IMR-90 (cell line): ENCODE measurements around the gene COL13A1. TPM values are rescaled to one million over a fixed set of nuclear protein-coding genes. Genes with fewer than 3 reads are reported as not detected.

Experiments used
- ATAC-seq: fragments of 200-7000 bp; cut with Tn5 transposase; 2 replicates; pipeline ENCODE4 v1.9.1; 2020; ENCODE audit warnings: low read depth, mild to moderate bottlenecking, moderate library complexity
- BruUV-seq: library from RNA; stranded (reverse); fragments of 400-500 nt; replicated peaks from 2 replicates; lab custom pipeline; 2021; lab: Mats Ljungman, UMichigan
- CTCF ChIA-PET: fragments of 300-600 bp; formaldehyde crosslinking; extraction: SDS; loops from one replicate; lab custom pipeline; 2021; ENCODE audit warnings: antibody characterized with exemption; lab: Yijun Ruan, JAX
- POLR2A ChIA-PET: fragments of 300-600 bp; sonication (Branson Sonifier 250); formaldehyde crosslinking; loops from one replicate; lab custom pipeline; 2022; ENCODE audit warnings: antibody characterized with exemption; ENCODE audit not compliant: unreplicated experiment; lab: Charles Lee
- DNase-seq: peaks from one replicate; pipeline ENCODE4 v3.0.0; 2013
- H2AFZ ChIP-seq: replicated peaks from 2 replicates; pipeline ENCODE3; 2013; ENCODE audit warnings: low read length, mild to moderate bottlenecking; ENCODE audit not compliant: poor library complexity
- H2AK5ac ChIP-seq: 2 replicates; pipeline ENCODE4 v1.6.1; 2013; ENCODE audit warnings: low read depth, low read length, inconsistent platforms
- H2AK9ac ChIP-seq: replicated peaks from 2 replicates; pipeline ENCODE3; 2013; ENCODE audit warnings: mild to moderate bottlenecking, low read depth, low read length, moderate library complexity; ENCODE audit not compliant: poor library complexity
- H2BK120ac ChIP-seq: 2 replicates; pipeline ENCODE4 v1.6.1; 2013; ENCODE audit warnings: low read depth, low read length, inconsistent platforms
- H2BK15ac ChIP-seq: 3 replicates; pipeline ENCODE4 v1.6.1; 2013; ENCODE audit warnings: low read depth, low read length, inconsistent platforms
- H2BK20ac ChIP-seq: 2 replicates; pipeline ENCODE4 v1.6.1; 2013; ENCODE audit warnings: low read depth, mild to moderate bottlenecking, inconsistent platforms, low read length, moderate library complexity
- H2BK5ac ChIP-seq: 2 replicates; pipeline ENCODE4 v1.6.1; 2013; ENCODE audit warnings: mild to moderate bottlenecking, low read depth, low read length, inconsistent platforms; ENCODE audit not compliant: poor library complexity, severe bottlenecking
- H3K14ac ChIP-seq: replicated peaks from 2 replicates; pipeline ENCODE4 v1.6.1; 2013; ENCODE audit warnings: low read depth, low read length, inconsistent platforms
- H3K18ac ChIP-seq: 2 replicates; pipeline ENCODE4 v1.6.1; 2013; ENCODE audit warnings: low read depth, low read length, control low read depth
- H3K23ac ChIP-seq: 2 replicates; pipeline ENCODE4 v1.6.1; 2013; ENCODE audit warnings: low read depth, low read length, inconsistent platforms
- H3K27ac ChIP-seq: 2 replicates; pipeline ENCODE4 v1.5.1; 2013; ENCODE audit warnings: mild to moderate bottlenecking, control low read depth, low read length; ENCODE audit not compliant: insufficient read depth
- H3K27me3 ChIP-seq: 2 replicates; pipeline ENCODE4 v1.6.1; 2013; ENCODE audit warnings: low read length; ENCODE audit not compliant: control insufficient read depth, insufficient read depth
- H3K36me3 ChIP-seq: 2 replicates; pipeline ENCODE4 v1.6.1; 2013; ENCODE audit warnings: low read length, mixed read lengths; ENCODE audit not compliant: control insufficient read depth, insufficient read depth
- H3K4ac ChIP-seq: 2 replicates; pipeline ENCODE4 v1.6.1; 2013; ENCODE audit warnings: low read depth, low read length, inconsistent platforms
- H3K4me1 ChIP-seq: 2 replicates; pipeline ENCODE4 v1.6.1; 2013; ENCODE audit warnings: low read length, mixed read lengths; ENCODE audit not compliant: control insufficient read depth, insufficient read depth
- H3K4me2 ChIP-seq: 2 replicates; pipeline ENCODE4 v1.6.1; 2013; ENCODE audit warnings: low read depth, mild to moderate bottlenecking, control low read depth, low read length, moderate library complexity
- H3K4me3 ChIP-seq: 2 replicates; pipeline ENCODE4 v1.5.1; 2013; ENCODE audit warnings: low read depth, mild to moderate bottlenecking, control low read depth, low read length, moderate library complexity; ENCODE audit not compliant: insufficient read depth
- H3K56ac ChIP-seq: 2 replicates; pipeline ENCODE4 v1.6.1; 2013; ENCODE audit warnings: low read length, inconsistent platforms; ENCODE audit not compliant: insufficient read depth; ENCODE audit errors: extremely low read depth
- H3K79me1 ChIP-seq, 2 experiments: 2 replicates each; pipeline ENCODE4 v1.6.1; 2013; ENCODE audit warnings: low read length in 2 of 2, inconsistent platforms in 1 of 2, low read depth in 1 of 2
- H3K9ac ChIP-seq: 2 replicates; pipeline ENCODE4 v1.6.1; 2013; ENCODE audit warnings: low read depth, low read length, control low read depth
- H3K9me1 ChIP-seq: 2 replicates; pipeline ENCODE4 v1.6.1; 2013; ENCODE audit warnings: low read length, inconsistent platforms; ENCODE audit not compliant: insufficient read depth
- H3K9me3 ChIP-seq: 2 replicates; pipeline ENCODE4 v1.6.1; 2013; ENCODE audit warnings: low read length; ENCODE audit not compliant: control insufficient read depth, insufficient read depth
- H4K20me1 ChIP-seq: 2 replicates; pipeline ENCODE4 v1.6.1; 2013; ENCODE audit warnings: low read length, inconsistent platforms; ENCODE audit not compliant: insufficient read depth
- H4K5ac ChIP-seq: 2 replicates; pipeline ENCODE4 v1.6.1; 2013; ENCODE audit warnings: mild to moderate bottlenecking, low read depth, low read length, control low read depth
- H4K8ac ChIP-seq, 2 experiments: 2 replicates each; pipeline ENCODE4 v1.6.1; 2013; ENCODE audit warnings: low read depth in 2 of 2, low read length in 2 of 2, control low read depth in 1 of 2, inconsistent platforms in 1 of 2
- H4K91ac ChIP-seq: 2 replicates; pipeline ENCODE4 v1.6.1; 2013; ENCODE audit warnings: low read depth, low read length, inconsistent platforms; ENCODE audit not compliant: insufficient read depth
- BHLHE40 ChIP-seq: fragments of 150-350 bp; IDR thresholded peaks from 2 replicates; pipeline ENCODE4 v1.6.1; 2016; ENCODE audit warnings: mild to moderate bottlenecking, low read depth, low read length
- CEBPB ChIP-seq: IDR thresholded peaks from 2 replicates; pipeline ENCODE4 v1.6.1; 2012; ENCODE audit warnings: low read depth, low read length, improper control_type of control experiment
- CHD1 ChIP-seq: IDR thresholded peaks from 2 replicates; pipeline ENCODE4 v1.6.1; 2012; ENCODE audit warnings: low read depth, low read length, improper control_type of control experiment
- MAZ ChIP-seq: IDR thresholded peaks from 2 replicates; pipeline ENCODE4 v1.6.1; 2012; ENCODE audit warnings: low read depth, mild to moderate bottlenecking, low read length, improper control_type of control experiment, moderate library complexity, borderline replicate concordance
- NFE2L2 ChIP-seq: fragments of 150-350 bp; IDR thresholded peaks from 2 replicates; pipeline ENCODE4 v1.6.1; 2016; ENCODE audit warnings: low read depth, mild to moderate bottlenecking, low read length
- POLR2A ChIP-seq: IDR thresholded peaks from 2 replicates; pipeline ENCODE4 v1.6.1; 2012; ENCODE audit warnings: mild to moderate bottlenecking, low read depth, low read length
- RAD21 ChIP-seq: IDR thresholded peaks from 2 replicates; pipeline ENCODE4 v1.6.1; 2012; ENCODE audit warnings: low read length, improper control_type of control experiment
- RCOR1 ChIP-seq: IDR thresholded peaks from 2 replicates; pipeline ENCODE4 v1.6.1; 2012; ENCODE audit warnings: mild to moderate bottlenecking, low read length, improper control_type of control experiment; ENCODE audit not compliant: insufficient replicate concordance
- RFX5 ChIP-seq: IDR thresholded peaks from 2 replicates; pipeline ENCODE4 v1.8.0; 2012; ENCODE audit warnings: low read depth, mild to moderate bottlenecking, low read length, moderate library complexity
- SMC3 ChIP-seq: fragments of 150-350 bp; IDR thresholded peaks from 2 replicates; pipeline ENCODE4 v1.6.1; 2016; ENCODE audit warnings: low read depth, mild to moderate bottlenecking, antibody characterized with exemption, low read length, moderate library complexity
- WGBS, 2 experiments: methylation state at CpG; one replicate each; pipeline versions ENCODE4 v1.1.5 to v1.1.7; 2013; ENCODE audit warnings: missing lambda C conversion rate in 2 of 2; ENCODE audit not compliant: insufficient read length in 1 of 2; ENCODE audit errors: extremely low coverage in 2 of 2; 5-methylcytosine and 5-hydroxymethylcytosine counted together
- dilution Hi-C: fragments of 300-500 bp; cut with HindIII; formaldehyde crosslinking; loops from one replicate; pipeline ENCODE4 v1.14.3; 2018; ENCODE audit warnings: low sequenced_read_pairs; ENCODE audit not compliant: unreplicated experiment
- in situ Hi-C: fragments of 300-500 bp; cut with MboI; formaldehyde crosslinking; loops from 3 replicates; pipeline ENCODE4 v1.14.3; 2019; ENCODE audit warnings: low sequenced_read_pairs, inconsistent platforms, mixed read lengths
- intact Hi-C: fragments of 100-400 bp; cut with micrococcal nuclease; formaldehyde crosslinking; loops from 2 replicates; pipeline ENCODE4 v1.10.0; 2022
- polyA plus RNA-seq, 3 experiments: library from polyadenylated mRNA; depleted of rRNA; stranded (reverse); fragments of >200 nt; gene quantifications; 2 replicates each; pipeline ENCODE4 v1.2.3, GENCODE V29; 2012; ENCODE audit warnings: low replicate concordance in 1 of 3
- total RNA-seq: library from RNA; depleted of rRNA; stranded (reverse); fragments of >200 nt; gene quantifications from 2 replicates; pipeline ENCODE4 v1.2.3, GENCODE V29; 2012
- TF ChIP-seq, protein P1 (sequence below): fragments of 150-350 bp; IDR thresholded peaks from 2 replicates; pipeline ENCODE4 v1.6.1; 2016; ENCODE audit warnings: low read depth, mild to moderate bottlenecking, low read length, moderate library complexity, borderline replicate concordance
- TF ChIP-seq, protein P2 (sequence below): fragments of 150-350 bp; IDR thresholded peaks from 2 replicates; pipeline ENCODE4 v1.6.1; 2017; ENCODE audit warnings: mild to moderate bottlenecking, antibody characterized with exemption, low read length, low read depth
- TF ChIP-seq, protein P3 (sequence below): conservative IDR thresholded peaks from 2 replicates; pipeline ENCODE4 v1.5.1; 2012; ENCODE audit warnings: mild to moderate bottlenecking, low read depth, low read length, improper control_type of control experiment

The COL13A1 gene
- total and polyA plus RNA-seq, 2 of the 4 experiments (the other 2 are of a cell fraction) = 12.2 to 31.3 TPM

DNA sequence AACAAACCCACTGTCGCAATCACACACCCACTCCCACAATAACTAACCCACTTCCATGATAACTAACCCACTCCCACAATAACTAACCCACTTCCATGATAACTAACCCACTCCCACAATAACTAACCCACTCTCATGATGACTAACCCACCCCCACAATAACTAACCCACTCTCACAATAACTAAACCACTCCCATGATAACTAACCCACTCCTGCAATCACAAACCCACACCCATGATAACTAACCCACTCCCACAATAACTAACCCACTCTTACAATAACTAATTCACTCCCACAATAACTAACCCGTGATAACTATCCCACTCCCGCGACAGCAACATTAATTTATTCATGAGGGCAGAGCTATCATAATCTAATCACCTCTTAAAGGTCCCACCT lies 105.8 kb downstream of the COL13A1 start:
- no peak for ATAC-seq
- Histone ChIP-seq H3K4me1 (no peaks in the 10 kb centered on the region), H3K9me1 (peaks cover 5% of the 10 kb centered on the region), H2AFZ (no peak overlapping the region), H2BK5ac (no peak overlapping the region), H2AK9ac (no peak overlapping the region), H3K23ac (no peak overlapping the region), H2AK5ac (no peak overlapping the region), H3K9ac (no peak overlapping the region), H4K5ac (no peak overlapping the region), H3K9me3 (no peaks in the 10 kb centered on the region), H2BK120ac (no peak overlapping the region), H2BK15ac (no peak overlapping the region), H3K4me2 (no peak overlapping the region), H2BK20ac (no peak overlapping the region), H3K27me3 (no peaks in the 10 kb centered on the region), H4K8ac (no peak overlapping the region), H3K56ac (no peak overlapping the region), H4K91ac (no peak overlapping the region), H3K14ac (no peak overlapping the region), H3K79me1 (no peaks in the 10 kb centered on the region), H3K27ac (no peak overlapping the region), H4K20me1 (no peaks in the 10 kb centered on the region), H3K4ac (no peak overlapping the region), H3K36me3 (no peaks in the 10 kb centered on the region; the same call in 1 of the 2 replicates), H3K4me3 (no peak overlapping the region), H3K18ac (no peak overlapping the region)
- ChIA-PET CTCF (no interaction called here), POLR2A (no interaction called here)
- dilution Hi-C loops (no loop called here), intact Hi-C loops (no loop called here), in situ Hi-C loops (loop anchor here (25.0 kb wide), 1 partner anchor 395 kb away; no protein-coding TSS in a partner anchor)
- TF ChIP-seq BHLHE40 (no peak), CEBPB (no peak), SMC3 (no peak), NFE2L2 (no peak), CHD1 (no peak), MAZ (no peak), POLR2A (no peak), RAD21 (no peak), RFX5 (no peak), RCOR1 (no peak)
- TF ChIP-seq, protein P1, sequence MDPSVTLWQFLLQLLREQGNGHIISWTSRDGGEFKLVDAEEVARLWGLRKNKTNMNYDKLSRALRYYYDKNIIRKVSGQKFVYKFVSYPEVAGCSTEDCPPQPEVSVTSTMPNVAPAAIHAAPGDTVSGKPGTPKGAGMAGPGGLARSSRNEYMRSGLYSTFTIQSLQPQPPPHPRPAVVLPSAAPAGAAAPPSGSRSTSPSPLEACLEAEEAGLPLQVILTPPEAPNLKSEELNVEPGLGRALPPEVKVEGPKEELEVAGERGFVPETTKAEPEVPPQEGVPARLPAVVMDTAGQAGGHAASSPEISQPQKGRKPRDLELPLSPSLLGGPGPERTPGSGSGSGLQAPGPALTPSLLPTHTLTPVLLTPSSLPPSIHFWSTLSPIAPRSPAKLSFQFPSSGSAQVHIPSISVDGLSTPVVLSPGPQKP = no peak
- TF ChIP-seq, protein P2, sequence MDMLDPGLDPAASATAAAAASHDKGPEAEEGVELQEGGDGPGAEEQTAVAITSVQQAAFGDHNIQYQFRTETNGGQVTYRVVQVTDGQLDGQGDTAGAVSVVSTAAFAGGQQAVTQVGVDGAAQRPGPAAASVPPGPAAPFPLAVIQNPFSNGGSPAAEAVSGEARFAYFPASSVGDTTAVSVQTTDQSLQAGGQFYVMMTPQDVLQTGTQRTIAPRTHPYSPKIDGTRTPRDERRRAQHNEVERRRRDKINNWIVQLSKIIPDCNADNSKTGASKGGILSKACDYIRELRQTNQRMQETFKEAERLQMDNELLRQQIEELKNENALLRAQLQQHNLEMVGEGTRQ = no peak
- TF ChIP-seq, protein P3, sequence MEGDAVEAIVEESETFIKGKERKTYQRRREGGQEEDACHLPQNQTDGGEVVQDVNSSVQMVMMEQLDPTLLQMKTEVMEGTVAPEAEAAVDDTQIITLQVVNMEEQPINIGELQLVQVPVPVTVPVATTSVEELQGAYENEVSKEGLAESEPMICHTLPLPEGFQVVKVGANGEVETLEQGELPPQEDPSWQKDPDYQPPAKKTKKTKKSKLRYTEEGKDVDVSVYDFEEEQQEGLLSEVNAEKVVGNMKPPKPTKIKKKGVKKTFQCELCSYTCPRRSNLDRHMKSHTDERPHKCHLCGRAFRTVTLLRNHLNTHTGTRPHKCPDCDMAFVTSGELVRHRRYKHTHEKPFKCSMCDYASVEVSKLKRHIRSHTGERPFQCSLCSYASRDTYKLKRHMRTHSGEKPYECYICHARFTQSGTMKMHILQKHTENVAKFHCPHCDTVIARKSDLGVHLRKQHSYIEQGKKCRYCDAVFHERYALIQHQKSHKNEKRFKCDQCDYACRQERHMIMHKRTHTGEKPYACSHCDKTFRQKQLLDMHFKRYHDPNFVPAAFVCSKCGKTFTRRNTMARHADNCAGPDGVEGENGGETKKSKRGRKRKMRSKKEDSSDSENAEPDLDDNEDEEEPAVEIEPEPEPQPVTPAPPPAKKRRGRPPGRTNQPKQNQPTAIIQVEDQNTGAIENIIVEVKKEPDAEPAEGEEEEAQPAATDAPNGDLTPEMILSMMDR = no peak
- 97 to 100% methylated on average over 3 to 4 of the region's 4 CpGs for WGBS, 2 experiments
- no TSS peak for BruUV-seq
- DNase-seq = no peak
